Measurements from ENCODE around the gene MAPKAP1. TPM values are rescaled to one million over a fixed set of nuclear protein-coding genes. Genes with fewer than 3 reads are reported as not detected.

Gene MAPKAP1
- polyA plus RNA-seq, 1 donor, result 46.8 TPM

DNA sequence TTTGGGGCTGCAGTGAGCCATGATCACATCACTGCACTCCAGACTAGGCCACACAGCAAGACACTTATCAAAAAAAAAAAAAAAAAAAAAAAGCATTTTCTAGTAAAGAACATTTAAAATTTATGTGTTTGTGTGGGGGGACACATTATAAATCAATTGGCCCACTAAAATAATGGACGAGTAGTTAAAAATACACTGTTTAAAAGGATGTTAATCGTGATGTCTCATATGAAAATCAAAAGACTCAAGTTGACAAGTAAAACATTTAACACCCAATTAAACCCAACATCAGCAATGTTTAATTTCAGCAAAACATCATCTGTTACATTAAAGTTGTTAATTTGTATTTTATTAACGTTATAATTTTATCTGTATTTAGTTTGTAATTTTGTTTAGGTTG lies 152.3 kb downstream of the MAPKAP1 start:
- Histone ChIP-seq H3K27ac (ENCODE audit: low read length) (no peak overlapping the region), H3K9me3 (ENCODE audit: control insufficient read depth, low read depth, low read length) (no peaks in the 10 kb centered on the region), H3K4me1 (ENCODE audit: control insufficient read depth, insufficient read depth, low read length) (no peaks in the 10 kb centered on the region), H3K27me3 (ENCODE audit: control insufficient read depth, insufficient read depth, low read length) (no peaks in the 10 kb centered on the region), H3K4me3 (ENCODE audit: low read length) (no peak overlapping the region), H3K36me3 (ENCODE audit: control insufficient read depth, insufficient read depth, low read length) (peaks cover 19% of the 10 kb centered on the region)
- 77% methylated on average over 2 of the region's 3 CpGs for WGBS (ENCODE audit: insufficient coverage, low lambda C conversion rate)
- DNase-seq, result no peak

DNA sequence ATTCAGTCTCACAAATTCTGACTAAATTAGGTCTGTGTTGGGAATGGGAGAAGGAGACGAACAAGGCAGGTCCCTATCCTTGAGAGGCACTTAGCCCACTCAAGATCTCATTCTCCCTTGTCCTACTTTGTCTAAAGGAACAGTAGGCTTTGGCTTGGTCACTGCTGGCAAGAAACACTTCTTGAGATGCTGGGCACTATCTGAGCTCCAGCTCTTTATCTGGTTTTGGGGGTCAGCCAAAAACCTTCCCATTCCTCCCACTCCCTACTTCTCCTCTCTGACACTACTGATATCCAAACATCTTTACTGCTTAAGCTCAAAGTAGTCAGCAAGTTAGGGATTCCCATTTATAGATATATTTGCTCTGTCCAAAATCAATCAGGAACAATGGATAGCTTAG lies 155.2 kb downstream of the MAPKAP1 start:
- Histone ChIP-seq H3K27ac (ENCODE audit: low read length) (no peak overlapping the region), H3K36me3 (ENCODE audit: control insufficient read depth, insufficient read depth, low read length) (peaks cover 8% of the 10 kb centered on the region), H3K27me3 (ENCODE audit: control insufficient read depth, insufficient read depth, low read length) (no peaks in the 10 kb centered on the region), H3K4me1 (ENCODE audit: control insufficient read depth, insufficient read depth, low read length) (peaks cover 4% of the 10 kb centered on the region), H3K9me3 (ENCODE audit: control insufficient read depth, low read depth, low read length) (no peaks in the 10 kb centered on the region), H3K4me3 (ENCODE audit: low read length) (no peak overlapping the region)
- no CpG with 5 or more reads among the region's 1 CpG for WGBS (ENCODE audit: insufficient coverage, low lambda C conversion rate)
- no peak for DNase-seq

DNA sequence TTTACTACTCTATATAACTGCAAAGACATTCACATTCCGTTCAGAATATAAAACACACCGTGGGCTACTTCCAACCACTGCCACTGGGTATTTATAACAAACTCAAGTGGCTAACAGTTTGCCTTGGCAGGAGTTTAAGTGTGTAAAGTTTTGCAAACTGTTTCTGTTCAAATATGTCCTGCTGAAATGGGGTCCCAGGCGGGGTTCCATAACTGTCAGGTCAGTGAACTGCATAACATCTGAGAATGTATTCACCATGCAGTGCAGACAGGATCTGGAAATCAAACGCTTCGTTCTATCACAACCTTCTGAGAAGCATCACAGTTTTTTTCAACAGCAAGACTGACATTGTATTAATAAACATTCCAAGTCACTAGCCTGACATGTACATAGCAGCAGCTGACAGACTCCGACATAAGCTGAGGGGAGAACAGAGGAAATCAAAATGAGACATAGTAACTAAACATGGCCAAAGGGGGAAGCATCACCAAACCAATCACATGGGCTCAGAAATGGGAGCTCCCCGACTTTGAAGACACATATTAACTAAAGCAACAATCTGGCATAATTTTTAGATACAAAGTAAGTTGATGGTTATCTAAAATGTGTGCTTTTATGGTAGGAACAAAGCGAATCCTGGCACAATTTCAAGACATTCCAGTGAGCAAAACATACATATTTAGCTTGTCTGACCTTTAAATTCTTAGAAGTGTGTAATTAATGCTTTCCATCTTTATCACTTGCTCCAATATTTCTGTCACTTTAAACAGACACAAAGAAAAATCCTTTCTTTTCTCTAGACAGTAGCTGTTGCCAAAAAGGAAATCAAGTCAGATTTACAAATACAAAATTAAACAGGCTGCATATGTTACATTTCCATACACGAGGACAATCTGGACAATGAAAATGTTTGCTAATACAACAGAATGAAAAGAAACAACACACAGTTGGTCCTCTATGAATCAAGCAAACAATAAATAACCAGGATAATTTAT lies 156.8 kb downstream of the MAPKAP1 start:
- Histone ChIP-seq H3K9me3 (ENCODE audit: control insufficient read depth, low read depth, low read length) (no peaks in the 10 kb centered on the region), H3K27ac (ENCODE audit: low read length) (no peak overlapping the region), H3K4me3 (ENCODE audit: low read length) (no peak overlapping the region), H3K27me3 (ENCODE audit: control insufficient read depth, insufficient read depth, low read length) (no peaks in the 10 kb centered on the region), H3K36me3 (ENCODE audit: control insufficient read depth, insufficient read depth, low read length) (peaks cover 2% of the 10 kb centered on the region), H3K4me1 (ENCODE audit: control insufficient read depth, insufficient read depth, low read length) (peaks cover 4% of the 10 kb centered on the region)
- WGBS (ENCODE audit: insufficient coverage, low lambda C conversion rate), result 74% methylated on average over 2 of the region's 9 CpGs
- DNase-seq, result peak in 1 of 2 donors; percentile 15

DNA sequence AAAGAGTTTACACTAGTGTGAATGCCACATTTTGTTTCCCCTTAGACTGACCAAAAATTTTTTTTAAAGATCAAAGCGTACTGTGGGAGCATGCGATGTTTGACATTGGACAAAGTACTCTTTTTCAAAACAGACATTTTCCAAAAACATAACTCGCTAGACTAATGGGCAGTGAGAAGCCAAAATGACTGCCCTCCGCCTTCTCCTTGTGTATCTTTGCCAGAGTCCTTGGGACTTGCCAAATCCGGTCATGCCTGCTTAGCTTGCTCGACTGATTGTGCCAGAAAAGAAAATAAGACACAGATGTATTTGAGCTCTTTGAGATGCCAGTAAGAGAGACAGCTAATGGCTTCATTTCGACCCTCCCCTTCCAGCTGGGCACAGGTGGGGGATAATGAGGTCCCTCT lies 157.5 kb downstream of the MAPKAP1 start:
- H3K27me3 ChIP-seq (ENCODE audit: control insufficient read depth, insufficient read depth, low read length), result no peaks in the 10 kb centered on the region
- H3K4me3 ChIP-seq (ENCODE audit: low read length), result no peak overlapping the region
- no peaks in the 10 kb centered on the region for H3K9me3 ChIP-seq (ENCODE audit: control insufficient read depth, low read depth, low read length)
- DNase-seq, result no peak
- peaks cover 4% of the 10 kb centered on the region for H3K4me1 ChIP-seq (ENCODE audit: control insufficient read depth, insufficient read depth, low read length)
- no CpG with 5 or more reads among the region's 7 CpGs for WGBS (ENCODE audit: insufficient coverage, low lambda C conversion rate)
- H3K27ac ChIP-seq (ENCODE audit: low read length), result no peak overlapping the region
- peaks cover 2% of the 10 kb centered on the region for H3K36me3 ChIP-seq (ENCODE audit: control insufficient read depth, insufficient read depth, low read length)

DNA sequence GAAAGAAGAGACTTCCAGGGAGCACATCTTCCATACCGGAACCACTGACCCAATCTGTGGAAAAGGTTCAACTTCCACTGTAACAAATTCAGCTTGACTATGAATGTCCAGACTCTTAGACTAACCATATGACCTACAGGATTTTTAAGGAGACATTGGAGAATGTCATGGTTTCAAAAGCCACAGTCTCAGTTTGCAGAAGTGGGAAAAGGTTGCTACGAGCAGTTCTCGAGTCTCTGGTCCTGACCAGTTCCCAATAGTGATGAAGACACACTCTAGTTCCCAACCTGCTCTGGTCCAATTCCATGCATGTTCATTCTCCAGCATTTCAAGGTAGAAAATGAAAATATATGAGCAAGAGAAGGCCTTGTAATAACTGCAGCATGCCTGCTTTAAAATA lies 158.0 kb downstream of the MAPKAP1 start:
- peaks cover 2% of the 10 kb centered on the region for H3K36me3 ChIP-seq (ENCODE audit: control insufficient read depth, insufficient read depth, low read length)
- H3K27me3 ChIP-seq (ENCODE audit: control insufficient read depth, insufficient read depth, low read length), result no peaks in the 10 kb centered on the region
- DNase-seq, result peak in 1 of 2 donors; percentile 21
- H3K4me1 ChIP-seq (ENCODE audit: control insufficient read depth, insufficient read depth, low read length), result peaks cover 4% of the 10 kb centered on the region
- H3K4me3 ChIP-seq (ENCODE audit: low read length), result no peak overlapping the region
- WGBS (ENCODE audit: insufficient coverage, low lambda C conversion rate), result no CpG with 5 or more reads among the region's 3 CpGs
- H3K9me3 ChIP-seq (ENCODE audit: control insufficient read depth, low read depth, low read length), result no peaks in the 10 kb centered on the region
- no peak overlapping the region for H3K27ac ChIP-seq (ENCODE audit: low read length)

DNA sequence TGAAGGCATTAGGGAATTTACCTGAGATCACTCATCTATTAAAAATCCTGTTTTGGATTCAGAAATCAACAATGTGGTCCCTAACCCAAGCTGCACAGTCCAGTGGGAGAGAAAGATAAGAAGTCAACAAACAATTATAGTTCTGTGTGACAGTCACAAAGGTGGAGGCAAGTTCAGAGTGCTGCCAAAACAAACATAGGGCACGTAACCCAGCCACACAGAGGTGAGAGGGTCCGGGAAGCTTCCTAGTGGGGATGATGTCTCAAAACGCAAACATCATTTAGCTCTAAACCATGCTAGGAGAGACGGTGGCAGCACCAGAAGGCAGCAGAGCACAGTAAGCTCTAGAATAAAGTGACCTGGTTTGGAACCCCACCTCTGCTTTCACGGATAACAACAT lies 158.9 kb downstream of the MAPKAP1 start:
- H3K4me1 ChIP-seq (ENCODE audit: control insufficient read depth, insufficient read depth, low read length), result peaks cover 4% of the 10 kb centered on the region
- H3K9me3 ChIP-seq (ENCODE audit: control insufficient read depth, low read depth, low read length), result no peaks in the 10 kb centered on the region
- DNase-seq, result no peak
- H3K27ac ChIP-seq (ENCODE audit: low read length), result no peak overlapping the region
- H3K36me3 ChIP-seq (ENCODE audit: control insufficient read depth, insufficient read depth, low read length), result peaks cover 2% of the 10 kb centered on the region
- H3K27me3 ChIP-seq (ENCODE audit: control insufficient read depth, insufficient read depth, low read length), result no peaks in the 10 kb centered on the region
- WGBS (ENCODE audit: insufficient coverage, low lambda C conversion rate), result no CpG with 5 or more reads among the region's 5 CpGs
- no peak overlapping the region for H3K4me3 ChIP-seq (ENCODE audit: low read length)

DNA sequence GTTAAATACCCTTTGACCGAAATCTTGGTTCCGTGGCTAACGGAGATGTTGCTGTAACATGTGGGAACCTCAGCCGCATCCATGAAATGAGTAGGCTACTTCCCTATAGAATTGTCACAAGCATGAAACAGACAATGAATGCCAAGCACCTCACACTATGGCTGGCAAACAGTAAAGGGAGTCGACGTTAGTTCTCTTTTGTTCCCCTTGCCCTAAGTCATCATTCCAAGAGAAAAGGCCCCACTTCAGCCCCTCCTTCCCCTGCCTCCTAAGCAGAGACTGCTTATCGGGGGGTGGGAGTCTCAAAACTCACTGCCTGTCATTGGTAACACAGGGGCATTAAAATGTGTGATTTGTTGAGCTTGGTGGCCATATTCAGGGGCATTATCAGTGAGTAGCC lies 159.6 kb downstream of the MAPKAP1 start:
- Histone ChIP-seq H3K4me1 (ENCODE audit: control insufficient read depth, insufficient read depth, low read length) (peaks cover 4% of the 10 kb centered on the region), H3K27ac (ENCODE audit: low read length) (no peak overlapping the region), H3K9me3 (ENCODE audit: control insufficient read depth, low read depth, low read length) (no peaks in the 10 kb centered on the region), H3K27me3 (ENCODE audit: control insufficient read depth, insufficient read depth, low read length) (no peaks in the 10 kb centered on the region), H3K4me3 (ENCODE audit: low read length) (no peak overlapping the region), H3K36me3 (ENCODE audit: control insufficient read depth, insufficient read depth, low read length) (peaks cover 7% of the 10 kb centered on the region)
- no CpG with 5 or more reads among the region's 7 CpGs for WGBS (ENCODE audit: insufficient coverage, low lambda C conversion rate)
- DNase-seq, result no peak

DNA sequence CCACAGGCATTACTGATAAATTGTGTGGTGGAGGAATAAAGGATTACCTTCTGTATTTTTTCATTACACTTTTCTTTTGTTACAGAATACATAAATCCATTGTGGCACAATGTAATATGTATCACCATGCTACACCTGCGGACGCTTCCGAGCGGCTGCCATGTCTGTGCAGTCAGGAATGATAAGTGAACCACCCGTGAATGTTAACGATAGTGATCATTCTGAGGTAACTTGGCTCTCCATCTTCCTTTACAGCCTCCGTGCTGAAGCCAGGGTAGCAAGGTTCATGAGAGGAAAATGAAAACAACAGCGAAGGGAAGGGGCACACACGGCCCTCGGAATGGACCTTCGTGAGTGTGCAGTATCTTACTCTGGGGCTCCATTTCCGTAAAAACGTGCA lies 161.2 kb downstream of the MAPKAP1 start:
- no peak for DNase-seq
- H3K27ac ChIP-seq (ENCODE audit: low read length), result no peak overlapping the region
- 100% methylated on average over 2 of the region's 13 CpGs for WGBS (ENCODE audit: insufficient coverage, low lambda C conversion rate)
- no peaks in the 10 kb centered on the region for H3K9me3 ChIP-seq (ENCODE audit: control insufficient read depth, low read depth, low read length)
- peaks cover 4% of the 10 kb centered on the region for H3K4me1 ChIP-seq (ENCODE audit: control insufficient read depth, insufficient read depth, low read length)
- H3K36me3 ChIP-seq (ENCODE audit: control insufficient read depth, insufficient read depth, low read length), result peaks cover 9% of the 10 kb centered on the region
- no peak overlapping the region for H3K4me3 ChIP-seq (ENCODE audit: low read length)
- H3K27me3 ChIP-seq (ENCODE audit: control insufficient read depth, insufficient read depth, low read length), result no peaks in the 10 kb centered on the region

DNA sequence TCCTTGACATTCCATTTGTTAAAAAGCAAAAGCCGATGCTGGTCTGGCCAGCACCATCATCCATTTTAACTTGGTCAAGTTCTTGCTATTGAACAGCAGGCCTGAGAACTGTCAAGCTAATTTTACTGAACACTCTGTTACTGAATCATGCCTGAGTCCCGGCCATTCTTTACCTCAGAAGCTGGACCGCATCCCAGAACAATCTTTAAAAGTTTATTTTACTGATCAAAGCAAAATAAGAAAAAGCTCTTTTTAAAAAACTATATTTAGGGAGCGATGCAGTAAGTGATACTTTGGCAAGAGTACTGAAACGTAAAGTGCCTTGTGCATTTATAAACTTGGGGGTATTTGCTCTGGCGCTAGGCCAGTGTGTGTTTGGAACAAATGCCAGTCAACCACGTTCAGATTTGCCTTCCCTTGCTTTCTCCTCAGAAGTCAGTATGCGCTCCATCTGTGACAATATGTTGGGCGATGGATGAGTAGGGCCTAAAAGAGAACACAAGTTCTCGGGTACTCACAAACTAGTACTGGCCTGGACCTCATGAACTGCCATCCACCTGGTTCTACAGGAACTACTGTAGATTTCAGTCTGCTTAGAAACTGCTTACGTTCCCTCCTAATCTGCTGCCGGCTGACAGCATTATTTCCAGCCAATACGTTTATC lies 161.9 kb downstream of the MAPKAP1 start:
- no peak for DNase-seq

DNA sequence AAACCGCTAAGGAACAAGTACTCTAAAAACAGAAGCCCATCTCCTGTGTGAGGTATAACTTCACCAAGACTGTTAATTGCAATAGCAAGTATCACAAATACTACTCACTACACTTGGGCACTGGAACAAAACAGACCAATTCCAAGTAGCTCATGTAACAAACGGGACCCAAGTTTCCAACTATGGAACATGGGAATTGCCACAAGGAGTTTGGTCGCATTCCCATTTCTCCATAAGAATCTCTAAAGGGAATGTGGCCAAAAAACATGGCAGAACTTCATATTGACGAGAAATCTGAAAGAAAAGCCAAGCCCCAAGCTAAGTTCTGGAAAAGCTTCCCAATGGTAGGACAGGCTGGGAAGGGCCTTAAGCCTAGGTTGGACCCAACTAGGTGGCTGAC lies 162.5 kb downstream of the MAPKAP1 start:
- H3K27ac ChIP-seq (ENCODE audit: low read length), result no peak overlapping the region
- whole genome bisulfite sequencing (ENCODE audit: insufficient coverage, low lambda C conversion rate), result no CpG with 5 or more reads among the region's 4 CpGs

More for the DNA sequence above, 161.9 kb downstream of the MAPKAP1 start:
- H3K9me3 ChIP-seq (ENCODE audit: control insufficient read depth, low read depth, low read length), result no peaks in the 10 kb centered on the region
- H3K4me1 ChIP-seq (ENCODE audit: control insufficient read depth, insufficient read depth, low read length), result peaks cover 4% of the 10 kb centered on the region
- no peaks in the 10 kb centered on the region for H3K27me3 ChIP-seq (ENCODE audit: control insufficient read depth, insufficient read depth, low read length)
- no peak overlapping the region for H3K27ac ChIP-seq (ENCODE audit: low read length)
- peaks cover 9% of the 10 kb centered on the region for H3K36me3 ChIP-seq (ENCODE audit: control insufficient read depth, insufficient read depth, low read length)
- no peak overlapping the region for H3K4me3 ChIP-seq (ENCODE audit: low read length)
- WGBS (ENCODE audit: insufficient coverage, low lambda C conversion rate), result 93% methylated on average over 2 of the region's 13 CpGs

More for the DNA sequence above, 162.5 kb downstream of the MAPKAP1 start:
- Histone ChIP-seq H3K9me3 (ENCODE audit: control insufficient read depth, low read depth, low read length) (no peaks in the 10 kb centered on the region), H3K27me3 (ENCODE audit: control insufficient read depth, insufficient read depth, low read length) (no peaks in the 10 kb centered on the region), H3K4me1 (ENCODE audit: control insufficient read depth, insufficient read depth, low read length) (peaks cover 4% of the 10 kb centered on the region), H3K4me3 (ENCODE audit: low read length) (no peak overlapping the region), H3K36me3 (ENCODE audit: control insufficient read depth, insufficient read depth, low read length) (peaks cover 6% of the 10 kb centered on the region)
- no peak for DNase-seq
